Nephron progenitor cell (in vitro differentiated cells): ENCODE measurements around the gene ADGRG1.
"Not testable (repeated sequence)": the region's sequence is repeated elsewhere in the genome, so short reads cannot be mapped to it uniquely, and the experiment has no call there.

ENCODE experiments used
- DNase-seq: peaks from one replicate; pipeline ENCODE4 v3.0.0; 2021
- H3K27ac Mint-ChIP-seq: 2 replicates; pipeline ENCODE4 v1.8.0; 2021; ENCODE audit warnings: mild to moderate bottlenecking, moderate library complexity, mixed read lengths
- H3K27me3 Mint-ChIP-seq: 2 replicates; pipeline ENCODE4 v1.8.0; 2021; ENCODE audit warnings: mild to moderate bottlenecking, low read depth, mixed read lengths; ENCODE audit not compliant: poor library complexity
- H3K36me3 Mint-ChIP-seq: 2 replicates; pipeline ENCODE4 v1.8.0; 2021; ENCODE audit warnings: low read depth, mixed read lengths
- H3K4me1 Mint-ChIP-seq: 2 replicates; pipeline ENCODE4 v1.8.0; 2021; ENCODE audit warnings: mixed read lengths
- H3K4me3 Mint-ChIP-seq: 2 replicates; pipeline ENCODE4 v1.8.0; 2021; ENCODE audit warnings: mild to moderate bottlenecking, moderate library complexity, mixed read lengths
- H3K9me3 Mint-ChIP-seq: 2 replicates; pipeline ENCODE4 v1.8.0; 2021; ENCODE audit warnings: mild to moderate bottlenecking, moderate library complexity, mixed read lengths
- TF ChIP-seq, protein P1 (sequence below): fragments of 200-600 bp; sonication (generic); IDR thresholded peaks from 2 replicates; pipeline ENCODE4 v1.5.0; 2021; ENCODE audit warnings: antibody characterized with exemption

The ADGRG1 gene

DNA sequence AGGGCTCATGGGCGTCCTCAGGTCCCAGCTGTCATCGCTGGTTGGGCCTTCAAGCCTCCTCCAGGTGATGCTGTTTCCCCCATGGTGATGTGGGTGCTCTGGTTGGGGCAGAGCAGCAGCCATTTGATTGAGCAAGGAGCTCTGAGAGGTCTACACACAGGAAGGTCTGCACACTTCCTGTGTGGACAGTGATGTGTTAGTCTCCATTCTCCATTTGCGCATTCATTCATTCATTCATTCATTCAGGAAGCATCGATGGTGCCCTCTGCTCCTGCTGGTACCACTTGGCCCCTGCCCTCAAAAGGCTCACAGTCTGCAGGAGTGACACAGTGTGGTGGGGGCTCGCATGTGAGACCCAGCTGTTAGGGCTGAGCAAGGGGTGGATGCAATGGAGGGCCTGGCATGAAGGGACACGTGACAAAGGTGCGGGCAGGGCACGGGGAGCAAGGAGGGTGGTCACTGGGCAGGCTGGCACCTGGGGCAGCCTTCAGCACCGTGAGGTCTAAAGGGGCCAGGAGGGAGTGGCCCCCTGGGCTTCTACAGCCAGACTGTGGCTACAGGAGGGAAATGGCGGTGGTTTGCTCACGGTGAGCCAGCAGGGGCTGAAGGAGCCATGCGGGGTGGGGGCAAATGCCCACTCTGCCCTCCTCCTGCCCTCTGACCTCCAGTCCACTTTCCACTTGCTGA lies 41.2 kb downstream of the ADGRG1 start:
- H3K9me3 Mint-ChIP-seq, result no peaks in the 10 kb centered on the region
- H3K4me1 Mint-ChIP-seq, result peaks cover 39% of the 10 kb centered on the region
- TF ChIP-seq, protein P1, sequence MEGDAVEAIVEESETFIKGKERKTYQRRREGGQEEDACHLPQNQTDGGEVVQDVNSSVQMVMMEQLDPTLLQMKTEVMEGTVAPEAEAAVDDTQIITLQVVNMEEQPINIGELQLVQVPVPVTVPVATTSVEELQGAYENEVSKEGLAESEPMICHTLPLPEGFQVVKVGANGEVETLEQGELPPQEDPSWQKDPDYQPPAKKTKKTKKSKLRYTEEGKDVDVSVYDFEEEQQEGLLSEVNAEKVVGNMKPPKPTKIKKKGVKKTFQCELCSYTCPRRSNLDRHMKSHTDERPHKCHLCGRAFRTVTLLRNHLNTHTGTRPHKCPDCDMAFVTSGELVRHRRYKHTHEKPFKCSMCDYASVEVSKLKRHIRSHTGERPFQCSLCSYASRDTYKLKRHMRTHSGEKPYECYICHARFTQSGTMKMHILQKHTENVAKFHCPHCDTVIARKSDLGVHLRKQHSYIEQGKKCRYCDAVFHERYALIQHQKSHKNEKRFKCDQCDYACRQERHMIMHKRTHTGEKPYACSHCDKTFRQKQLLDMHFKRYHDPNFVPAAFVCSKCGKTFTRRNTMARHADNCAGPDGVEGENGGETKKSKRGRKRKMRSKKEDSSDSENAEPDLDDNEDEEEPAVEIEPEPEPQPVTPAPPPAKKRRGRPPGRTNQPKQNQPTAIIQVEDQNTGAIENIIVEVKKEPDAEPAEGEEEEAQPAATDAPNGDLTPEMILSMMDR, result no peak
- H3K27me3 Mint-ChIP-seq, result no peaks in the 10 kb centered on the region
- H3K27ac Mint-ChIP-seq, result no peak overlapping the region
- no peaks in the 10 kb centered on the region for H3K36me3 Mint-ChIP-seq
- no peak overlapping the region for H3K4me3 Mint-ChIP-seq
- no peak for DNase-seq

DNA sequence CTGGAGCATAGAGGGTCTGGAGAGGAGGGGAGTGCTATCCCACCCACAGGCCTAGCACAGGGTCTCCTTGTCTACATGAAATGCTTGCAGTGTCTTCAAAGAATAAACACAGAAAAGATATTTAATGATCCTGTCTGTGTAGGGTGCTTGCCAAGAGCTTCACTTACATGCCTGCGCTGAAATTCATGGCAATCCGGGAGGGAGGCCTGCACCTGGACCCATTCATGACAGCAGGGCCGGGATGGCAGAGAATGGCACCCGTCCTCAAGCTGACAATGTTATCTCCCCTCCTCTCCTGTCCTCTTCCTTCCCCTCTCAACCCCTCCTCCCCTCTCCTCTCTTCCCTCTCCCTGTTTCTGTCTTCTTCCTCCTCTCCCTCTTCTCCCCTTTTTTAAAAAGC lies 41.8 kb downstream of the ADGRG1 start:
- Mint-ChIP-seq H3K4me1 (peaks cover 35% of the 10 kb centered on the region), H3K27me3 (no peaks in the 10 kb centered on the region), H3K36me3 (no peaks in the 10 kb centered on the region), H3K9me3 (no peaks in the 10 kb centered on the region), H3K4me3 (no peak overlapping the region), H3K27ac (no peak overlapping the region)
- TF ChIP-seq, protein P1, result no peak
- DNase-seq, result no peak

DNA sequence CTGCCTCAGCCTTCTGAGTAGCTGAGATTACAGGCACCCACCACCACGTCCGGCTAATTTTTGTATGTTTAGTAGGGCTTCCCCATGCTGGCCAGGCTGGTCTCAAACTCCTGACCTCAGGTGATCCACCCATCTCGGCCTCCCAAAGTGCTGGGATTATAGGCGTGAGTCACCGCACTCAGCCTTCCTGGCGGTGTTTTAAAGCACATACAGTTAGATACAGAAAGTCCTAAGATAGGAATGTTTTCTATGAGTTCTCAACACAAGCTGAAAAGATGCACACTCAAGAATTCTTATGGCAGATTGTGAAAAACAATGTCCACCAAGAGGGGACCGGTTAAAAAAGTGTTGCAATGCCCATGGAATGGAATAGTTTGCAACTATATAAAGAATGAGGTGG lies 43.0 kb downstream of the ADGRG1 start:
- not testable (repeated sequence) for H3K9me3 Mint-ChIP-seq, DNase-seq, H3K27me3 Mint-ChIP-seq, H3K4me3 Mint-ChIP-seq, H3K36me3 Mint-ChIP-seq
- Mint-ChIP-seq H3K4me1 (peaks cover 47% of the 10 kb centered on the region), H3K27ac (peak overlapping the region; percentile 12)

DNA sequence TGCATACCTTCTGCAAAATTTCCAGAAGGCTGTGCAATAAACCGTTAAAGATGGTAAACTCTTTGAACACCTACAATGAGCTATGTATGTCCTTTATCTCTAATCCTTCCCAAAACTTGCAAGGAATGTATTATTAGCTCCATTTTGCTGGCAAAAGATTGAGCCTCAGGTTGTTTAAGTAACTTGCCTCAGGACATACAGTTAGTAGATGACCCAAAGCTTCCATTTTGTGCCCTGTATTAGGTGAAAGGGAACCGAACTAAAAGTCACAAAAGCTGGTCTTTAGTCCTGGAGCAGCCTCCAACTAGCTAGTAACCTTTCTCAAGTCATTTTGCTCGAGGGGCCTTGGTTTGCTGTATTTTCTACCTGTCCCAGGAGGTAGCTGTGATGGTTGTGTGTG lies 44.0 kb downstream of the ADGRG1 start:
- H3K27me3 Mint-ChIP-seq, result peaks cover 5% of the 10 kb centered on the region
- TF ChIP-seq, protein P1, result no peak
- no peak overlapping the region for H3K27ac Mint-ChIP-seq
- DNase-seq, result no peak
- no peak overlapping the region for H3K4me3 Mint-ChIP-seq
- H3K36me3 Mint-ChIP-seq, result no peaks in the 10 kb centered on the region
- H3K9me3 Mint-ChIP-seq, result no peaks in the 10 kb centered on the region
- peaks cover 51% of the 10 kb centered on the region for H3K4me1 Mint-ChIP-seq

DNA sequence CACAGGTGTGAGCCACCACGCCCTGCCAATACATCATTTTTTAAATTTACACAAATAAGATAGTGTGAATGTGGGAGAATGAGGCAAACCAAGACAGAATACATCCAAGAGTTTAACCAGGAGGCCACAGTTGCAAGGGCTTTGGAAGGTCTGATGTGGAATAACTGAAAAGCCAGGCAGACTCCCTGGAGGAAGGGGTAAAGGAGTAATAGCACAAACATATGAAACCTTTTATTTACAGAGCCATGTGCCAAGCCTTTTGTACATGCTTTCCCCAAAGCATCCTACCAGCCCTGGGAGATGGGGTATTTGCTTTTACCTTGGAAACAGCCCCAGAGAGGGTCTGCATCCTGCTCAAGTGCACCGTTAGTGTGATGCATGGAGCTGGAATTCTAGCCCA lies 44.4 kb downstream of the ADGRG1 start:
- H3K27me3 Mint-ChIP-seq, result peaks cover 5% of the 10 kb centered on the region
- H3K4me1 Mint-ChIP-seq, result peaks cover 51% of the 10 kb centered on the region
- no peak for DNase-seq
- H3K9me3 Mint-ChIP-seq, result no peaks in the 10 kb centered on the region
- TF ChIP-seq, protein P1, result no peak
- H3K4me3 Mint-ChIP-seq, result no peak overlapping the region
- no peaks in the 10 kb centered on the region for H3K36me3 Mint-ChIP-seq
- no peak overlapping the region for H3K27ac Mint-ChIP-seq

DNA sequence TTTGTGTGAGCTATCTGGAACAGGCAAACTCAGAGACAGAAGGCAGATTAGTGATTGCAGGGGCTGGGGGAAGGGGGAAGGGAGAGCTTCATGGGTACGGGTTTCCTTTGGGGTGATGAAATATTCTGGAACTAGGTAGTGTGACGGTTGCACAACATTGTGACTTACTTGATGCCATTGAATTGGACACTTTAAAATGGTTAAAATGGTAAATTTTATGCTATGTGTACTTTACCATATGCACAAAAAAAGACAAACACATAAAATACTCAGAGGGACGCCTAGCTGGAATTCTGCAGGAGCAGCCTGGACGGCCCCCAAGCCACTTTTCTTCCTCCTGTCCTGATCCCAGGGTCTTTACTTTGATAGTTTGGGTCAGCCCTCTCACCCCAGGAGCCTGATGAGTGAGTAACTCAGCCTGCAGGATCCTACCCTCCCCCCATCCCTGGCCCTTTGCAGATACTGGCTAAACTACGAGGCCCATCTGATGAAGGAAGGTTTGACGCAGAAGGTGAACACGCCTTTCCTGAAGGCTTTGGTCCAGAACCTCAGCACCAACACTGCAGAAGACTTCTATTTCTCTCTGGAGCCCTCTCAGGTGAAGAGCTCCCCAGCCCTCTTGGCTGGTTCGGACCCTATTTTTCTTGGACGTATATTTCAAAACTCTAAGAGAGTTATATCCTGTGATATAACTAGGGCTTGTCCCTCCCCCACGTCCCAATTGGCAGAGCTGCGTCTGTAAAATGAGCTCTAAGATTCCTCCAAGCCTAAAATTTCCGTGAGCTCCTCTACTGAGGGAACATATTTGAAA lies 47.5 kb downstream of the ADGRG1 start:
- peaks cover 53% of the 10 kb centered on the region for H3K4me1 Mint-ChIP-seq
- no peak overlapping the region for H3K27ac Mint-ChIP-seq
- H3K36me3 Mint-ChIP-seq, result no peaks in the 10 kb centered on the region
- no peaks in the 10 kb centered on the region for H3K9me3 Mint-ChIP-seq
- H3K4me3 Mint-ChIP-seq, result no peak overlapping the region
- DNase-seq, result no peak
- TF ChIP-seq, protein P1, result no peak
- peaks cover 5% of the 10 kb centered on the region for H3K27me3 Mint-ChIP-seq
